Mucosa of descending colon (tissue), 3 donors: ENCODE data around the gene ZNF511. TPM values are rescaled to one million over a fixed set of nuclear protein-coding genes. Genes with fewer than 3 reads are reported as not detected.

Experiments
- ATAC-seq: fragments of 200-7000 bp; cut with Tn5 transposase; one replicate; pipeline ENCODE4 v1.9.1; 2020; ENCODE audit warnings: mild to moderate bottlenecking, moderate library complexity
- DNase-seq, 3 donors: peaks; one replicate each; pipeline ENCODE4 v3.0.0-alpha.2; 2020
- H3K36me3 ChIP-seq: fragments of 200-600 bp; one replicate; pipeline ENCODE4 v1.8.0; 2021; ENCODE audit warnings: low read depth, mild to moderate bottlenecking
- H3K4me1 ChIP-seq: fragments of 200-600 bp; one replicate; pipeline ENCODE4 v1.8.0; 2021; ENCODE audit warnings: low read depth, mild to moderate bottlenecking
- H3K4me3 ChIP-seq: fragments of 200-600 bp; one replicate; pipeline ENCODE4 v1.8.0; 2021; ENCODE audit warnings: mild to moderate bottlenecking
- H3K9me3 ChIP-seq: fragments of 200-600 bp; one replicate; pipeline ENCODE4 v1.8.0; 2021; ENCODE audit warnings: mild to moderate bottlenecking
- CTCF ChIP-seq: fragments of 200-600 bp; IDR thresholded peaks from one replicate; pipeline ENCODE4 v1.8.0; 2022; ENCODE audit warnings: antibody characterized with exemption, mild to moderate bottlenecking
- intact Hi-C, 2 donors: fragments of 100-400 bp; cut with DNase I in 1 of 2; cut with micrococcal nuclease in 1 of 2; formaldehyde crosslinking; loops; one replicate each; pipeline versions ENCODE4 v1.11.0 to v1.11.1; 2022; cut with DNase I, micrococcal nuclease
- total RNA-seq, 3 donors: library from RNA; stranded (reverse); fragmentation: NEBNext Ultra II Directional in 2 of 3; extraction: Animal tissue kit (Norgen Biotek cat#: 25700) in 2 of 3; gene quantifications; one replicate each; pipeline versions ENCODE4 v1.2.1 to v1.2.4, GENCODE V29; 2021 to 2023
- donor health status: DM: no; HTN: no; CAD: no; lungs with moderate emphysema.
- donor health status: DM: no; HTN: no; CAD: no.
- donor health status: DM: no; HTN: yes; CAD: no.

ZNF511 gene
- total RNA-seq, 3 donors from 2014 or later, result 39.1 to 54.0 (median 42.7) TPM

- peak in 1 of 3 donors; percentile 61 for DNase-seq
- TF ChIP-seq CTCF, result no peak
- no peak for ATAC-seq
- H3K36me3 ChIP-seq, result no peaks in the 10 kb centered on the region
- H3K4me3 ChIP-seq, result no peak overlapping the region
- peaks cover 21% of the 10 kb centered on the region for H3K4me1 ChIP-seq
- no peaks in the 10 kb centered on the region for H3K9me3 ChIP-seq
- intact Hi-C loops, result no loop called here
Observed at GRCh38 chr10:133310399-133310755, 1.7 kb downstream of the ZNF511 start.

GRCh38 chr10:133310789-133311188, 2.1 kb downstream of the ZNF511 start:
- no peaks in the 10 kb centered on the region for H3K36me3 ChIP-seq
- intact Hi-C loops, result no loop called here
- H3K4me3 ChIP-seq, result no peak overlapping the region
- H3K9me3 ChIP-seq, result no peaks in the 10 kb centered on the region
- ATAC-seq (no peak), DNase-seq (no peak)
- no peak for TF ChIP-seq CTCF
- H3K4me1 ChIP-seq, result peaks cover 21% of the 10 kb centered on the region

GRCh38 chr10:133311570-133311969, 2.9 kb downstream of the ZNF511 start:
- H3K4me3 ChIP-seq, result no peak overlapping the region
- peaks cover 21% of the 10 kb centered on the region for H3K4me1 ChIP-seq
- DNase-seq (no peak), ATAC-seq (no peak)
- H3K9me3 ChIP-seq, result no peaks in the 10 kb centered on the region
- H3K36me3 ChIP-seq, result no peaks in the 10 kb centered on the region
- TF ChIP-seq CTCF, result no peak
- intact Hi-C loops, result no loop called here

GRCh38 chr10:133312016-133312768, 3.5 kb downstream of the ZNF511 start:
- DNase-seq, result peak in 1 of 3 donors; percentile 48
- no peak for TF ChIP-seq CTCF
- no peaks in the 10 kb centered on the region for H3K36me3 ChIP-seq
- ATAC-seq, result no peak
- no peaks in the 10 kb centered on the region for H3K9me3 ChIP-seq
- peaks cover 16% of the 10 kb centered on the region for H3K4me1 ChIP-seq
- intact Hi-C loops, result no loop called here
- no peak overlapping the region for H3K4me3 ChIP-seq

GRCh38 chr10:133312769-133313145, 4.0 kb downstream of the ZNF511 start:
- no peak for DNase-seq
- TF ChIP-seq CTCF, result no peak
- Histone ChIP-seq H3K9me3 (no peaks in the 10 kb centered on the region), H3K4me1 (peaks cover 11% of the 10 kb centered on the region), H3K4me3 (no peak overlapping the region), H3K36me3 (no peaks in the 10 kb centered on the region)
- ATAC-seq, result no peak
- intact Hi-C loops, result no loop called here
